Ammon's horn (tissue), 1 donor: Measurements from ENCODE around the gene DTNBP1.

ENCODE experiments used
- DNase-seq: peaks from one replicate; pipeline ENCODE4 v3.0.0-alpha.2; 2016; ENCODE audit warnings: low spot score

Gene DTNBP1

DNA sequence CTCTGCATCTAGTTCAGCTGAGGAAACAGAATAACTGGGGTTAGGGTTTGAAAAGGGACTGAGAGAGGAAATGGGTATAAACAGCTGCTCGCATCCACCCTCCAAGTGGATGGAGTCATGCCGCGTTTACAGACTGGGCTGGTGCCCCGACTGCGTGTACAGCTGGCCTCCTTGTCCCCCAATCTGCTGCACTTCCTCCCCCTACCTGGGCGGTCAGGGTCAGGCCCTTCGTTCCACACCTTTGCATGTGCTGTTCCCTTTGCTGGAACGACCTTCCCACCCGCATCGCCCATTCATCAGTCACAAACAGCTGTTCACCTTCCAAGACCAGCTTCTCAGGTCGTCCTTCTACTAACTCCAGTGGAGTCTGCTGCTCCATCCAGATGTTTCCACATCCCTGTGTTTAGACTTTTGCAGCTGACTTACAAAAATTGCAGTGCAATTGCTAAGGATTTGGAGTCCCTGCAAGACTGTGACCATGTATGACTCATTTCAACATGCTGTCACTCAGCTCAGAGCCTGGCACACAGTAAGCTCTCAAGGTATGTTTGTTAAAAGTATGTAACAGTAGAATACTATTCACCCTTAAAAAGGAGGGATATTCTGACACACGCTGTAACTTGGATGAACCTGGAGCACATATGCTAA, 129.3 kb downstream of the DTNBP1 start:
- no peak for DNase-seq

DNA sequence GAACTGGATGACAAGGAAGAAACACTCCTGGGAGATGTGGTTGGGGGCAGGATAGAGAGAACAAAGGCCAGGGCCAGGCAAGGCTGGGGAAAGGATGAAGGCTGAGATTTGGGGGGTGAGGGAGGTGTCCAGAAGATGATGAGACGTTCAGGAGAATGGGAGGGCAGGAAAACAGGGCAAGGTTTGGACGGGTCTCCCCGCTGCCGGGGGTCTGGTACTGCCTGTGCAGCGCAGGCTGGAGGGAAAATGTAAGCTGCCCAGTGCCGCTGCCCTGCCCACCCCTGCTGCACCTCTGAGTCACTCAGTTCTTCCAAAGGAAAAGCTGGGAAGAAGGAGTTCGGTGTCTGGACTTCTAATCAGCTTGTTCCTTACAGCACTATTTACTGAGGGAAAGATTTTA, 130.9 kb downstream of the DTNBP1 start:
- no peak for DNase-seq

DNA sequence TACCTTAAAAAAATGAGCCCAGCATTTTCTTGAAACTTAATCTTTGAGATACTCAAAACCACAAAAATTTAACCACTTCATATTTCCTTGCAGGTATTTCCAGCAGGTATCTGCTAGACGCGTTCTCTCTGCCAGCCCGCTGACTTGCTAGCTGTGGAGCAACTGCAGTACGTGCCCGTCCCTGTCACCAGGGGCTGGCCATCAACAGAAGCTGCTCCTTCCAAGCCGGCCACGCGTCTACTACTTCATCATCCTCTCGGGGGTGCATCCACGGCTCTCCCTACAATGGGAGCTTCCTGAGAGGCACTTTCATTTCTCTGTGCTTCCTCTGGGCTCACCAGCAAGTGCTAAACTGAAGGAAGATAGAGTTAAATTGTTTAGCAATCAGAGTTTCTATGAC, 132.4 kb downstream of the DTNBP1 start:
- no peak for DNase-seq

DNA sequence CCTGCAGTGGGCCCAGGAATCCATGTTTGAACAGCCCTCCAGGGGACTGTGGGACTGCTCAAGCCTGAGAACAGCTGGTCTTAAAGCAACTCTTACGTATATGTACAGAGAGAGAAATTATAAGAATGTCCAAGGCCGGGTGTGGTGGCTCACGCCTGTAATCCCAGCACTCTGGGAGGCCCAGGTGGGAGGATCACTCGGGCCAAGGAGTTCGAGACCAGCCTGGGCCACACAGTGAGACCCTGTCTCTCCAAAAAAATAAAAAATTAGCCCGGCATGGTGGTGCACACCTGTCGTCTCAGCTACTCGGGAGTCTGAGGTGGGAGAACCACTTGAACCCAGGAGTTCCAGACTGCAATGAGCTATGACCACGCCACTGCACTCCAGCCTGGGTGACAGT, 134.0 kb downstream of the DTNBP1 start:
- DNase-seq = no peak

DNA sequence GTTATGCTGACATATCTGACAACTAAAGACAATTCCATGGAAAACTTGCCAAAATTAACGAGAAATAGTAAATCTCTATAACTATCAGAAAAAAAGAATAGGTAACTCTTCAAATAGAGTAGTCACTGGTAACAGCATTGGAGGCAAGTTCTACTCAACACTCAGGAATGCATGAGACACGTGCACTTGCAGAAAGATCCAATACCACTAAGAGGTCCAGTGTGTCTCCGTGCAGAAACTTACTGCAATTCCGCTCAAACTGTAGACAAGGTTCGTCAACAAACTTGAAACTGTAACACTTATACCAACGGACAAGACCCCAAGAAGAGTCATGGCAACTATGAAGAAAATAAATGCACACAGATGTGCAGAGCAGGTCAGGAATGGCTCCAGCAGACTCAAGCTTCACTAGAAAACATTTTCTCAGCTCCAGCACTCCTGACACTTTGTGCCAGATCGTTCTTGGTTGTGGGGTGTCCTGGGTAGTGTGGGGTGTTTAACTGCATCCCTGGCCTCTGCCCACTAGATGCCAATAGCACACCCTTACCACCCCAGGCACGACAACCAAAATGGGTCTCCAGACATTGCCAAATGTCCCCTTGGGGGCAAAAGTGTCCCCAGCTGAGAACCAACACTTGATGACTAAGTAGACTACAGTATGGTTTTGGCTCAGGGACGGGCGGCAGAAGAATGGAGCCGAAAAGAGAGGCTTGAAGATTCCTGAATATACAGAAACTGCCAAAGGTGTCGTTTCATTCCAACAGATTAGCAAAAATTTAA, 134.8 kb downstream of the DTNBP1 start:
- no peak for DNase-seq

DNA sequence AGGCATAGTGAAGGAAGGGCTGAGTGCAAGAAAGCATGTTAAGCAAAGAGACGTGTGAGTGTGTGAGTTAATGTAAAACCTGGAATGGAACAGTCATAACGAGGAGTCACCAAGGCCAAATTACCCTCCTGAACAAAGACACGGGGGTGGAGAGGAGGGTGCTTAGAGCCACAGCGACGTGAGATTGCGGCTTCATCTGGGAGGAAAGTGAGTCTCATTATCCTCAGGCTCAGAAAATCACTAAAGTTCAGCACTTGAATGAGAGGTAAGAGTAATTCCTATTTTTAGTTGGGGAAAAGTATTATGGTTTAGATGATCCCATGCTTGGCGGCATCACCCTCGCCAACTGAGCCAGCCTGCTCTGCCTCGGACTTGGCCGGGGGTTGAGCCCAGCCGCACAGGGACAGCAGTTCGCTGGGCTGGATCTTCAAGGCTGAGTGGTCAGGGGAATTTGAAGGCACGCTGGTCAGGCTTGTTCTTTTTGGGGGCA, 136.6 kb downstream of the DTNBP1 start:
- no peak for DNase-seq

DNA sequence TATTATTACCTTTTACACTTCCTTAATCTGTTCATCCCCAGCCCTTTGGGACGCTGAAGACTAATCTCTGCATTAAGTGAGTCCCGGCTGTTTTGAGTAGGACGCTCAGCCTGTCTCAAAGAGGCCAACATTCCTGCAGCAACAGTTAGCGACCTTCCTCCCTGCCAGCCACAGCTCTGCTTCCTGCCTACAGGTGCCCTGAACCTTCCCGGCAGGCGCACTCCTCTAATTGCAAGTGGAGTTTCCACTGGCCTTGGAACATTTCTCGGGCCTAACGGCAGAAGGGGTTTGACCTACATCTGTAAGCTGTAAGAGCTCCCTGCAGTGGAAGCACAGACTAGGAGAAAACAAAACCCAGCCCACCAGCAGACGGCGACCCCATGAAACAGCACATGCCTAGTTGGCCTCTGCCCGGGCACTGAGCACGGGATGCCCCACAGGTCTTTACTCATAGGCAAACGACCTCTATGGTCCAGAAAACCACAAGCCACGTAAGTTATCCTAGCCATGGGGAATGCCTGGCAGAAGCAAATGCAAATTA, 137.9 kb downstream of the DTNBP1 start:
- DNase-seq = no peak

DNA sequence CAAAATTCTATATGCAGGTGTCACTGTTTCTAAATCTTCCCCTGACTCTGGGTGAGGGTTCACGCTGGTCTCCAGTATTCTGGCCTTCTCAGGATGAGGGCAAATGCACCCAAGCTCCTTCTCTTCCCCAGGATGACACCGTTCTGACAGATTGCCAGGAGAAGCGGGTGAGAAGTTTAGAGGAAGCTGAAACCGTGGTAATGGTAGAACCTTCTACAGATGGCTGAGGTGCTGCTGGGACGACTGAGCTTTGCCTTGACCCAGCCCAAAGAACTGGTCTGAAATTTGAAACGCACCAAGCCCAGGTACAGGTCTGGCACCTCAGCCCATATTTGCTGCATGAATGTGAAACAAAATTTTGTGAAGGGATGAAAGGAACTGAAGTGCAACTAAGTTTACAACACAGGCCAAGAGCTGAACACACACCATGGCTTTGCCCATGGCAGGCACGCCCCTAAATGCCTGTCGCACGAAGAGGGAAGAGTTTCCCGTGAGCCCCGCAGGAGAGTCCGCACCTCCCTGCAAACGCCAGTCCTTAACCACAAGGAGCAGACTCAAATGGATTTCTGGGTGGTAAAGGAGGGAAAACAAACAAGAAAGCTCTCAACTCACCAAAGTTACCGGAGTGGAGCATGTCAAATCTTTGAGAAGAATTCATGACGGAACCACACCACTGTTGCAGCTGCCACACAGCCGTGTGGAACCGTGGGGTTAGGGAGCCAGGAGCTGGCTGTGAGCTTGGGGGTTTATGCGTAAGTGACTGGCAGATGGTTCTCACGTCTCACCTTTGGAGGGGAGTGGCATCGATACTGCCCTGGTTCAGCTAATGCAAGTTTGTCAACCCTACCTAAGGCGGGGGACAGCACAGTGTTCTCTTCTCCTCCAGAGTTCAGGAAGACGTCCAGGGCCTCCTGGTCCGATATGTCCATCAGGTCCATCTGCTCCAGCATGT, 138.9 kb downstream of the DTNBP1 start:
- DNase-seq = no peak

DNA sequence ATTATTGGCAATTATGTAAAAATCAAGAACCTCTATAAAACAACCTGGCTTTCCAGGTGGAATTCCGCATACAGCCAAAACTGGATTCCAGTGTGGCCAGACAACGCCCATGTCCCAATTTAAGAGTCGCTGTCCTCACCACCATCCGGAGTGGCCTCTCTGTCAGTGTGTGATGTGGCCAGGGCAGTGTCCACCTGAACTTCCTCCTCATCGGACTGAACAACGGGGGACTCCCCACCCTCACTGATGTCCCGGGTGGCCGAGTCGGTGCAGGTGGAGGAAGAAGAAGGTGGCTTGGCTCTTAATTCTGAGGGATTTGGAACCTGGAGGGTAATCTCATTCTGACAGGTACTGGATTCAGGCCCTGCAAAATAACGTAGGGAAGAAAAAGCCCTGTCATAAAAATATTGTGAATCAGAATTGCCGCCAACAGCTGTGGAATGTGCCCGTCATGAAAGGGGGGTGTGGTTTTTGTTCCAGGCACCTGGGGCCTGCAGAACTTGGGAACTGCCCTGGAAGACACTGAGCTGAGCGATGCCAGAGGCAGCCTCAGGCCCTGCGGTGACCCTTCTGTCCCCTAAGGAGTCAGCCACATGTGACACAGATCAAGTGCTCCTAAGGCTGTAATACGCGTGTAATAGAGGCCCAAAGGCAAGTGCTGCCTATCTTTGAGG, 139.8 kb downstream of the DTNBP1 start:
- no peak for DNase-seq

DNA sequence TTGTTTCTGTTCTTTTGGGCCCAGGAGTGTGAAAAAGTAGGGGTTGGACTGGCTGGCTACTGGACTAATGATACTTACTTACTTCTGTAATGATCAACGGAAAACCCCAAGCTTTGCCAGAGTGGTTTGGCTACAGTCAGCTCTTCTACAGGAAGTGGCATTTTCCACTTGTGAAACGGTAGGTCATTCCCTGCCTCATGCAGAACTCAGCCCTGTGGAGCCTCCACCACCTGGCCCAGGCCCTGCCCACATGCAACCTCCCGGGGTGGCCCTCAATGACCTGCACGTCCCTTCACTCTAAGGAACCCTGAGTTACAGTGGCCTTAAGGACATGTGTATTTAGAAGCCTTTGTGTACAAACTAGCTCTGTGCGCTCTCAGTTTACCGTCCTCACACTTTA, 140.4 kb downstream of the DTNBP1 start:
- no peak for DNase-seq

DNA sequence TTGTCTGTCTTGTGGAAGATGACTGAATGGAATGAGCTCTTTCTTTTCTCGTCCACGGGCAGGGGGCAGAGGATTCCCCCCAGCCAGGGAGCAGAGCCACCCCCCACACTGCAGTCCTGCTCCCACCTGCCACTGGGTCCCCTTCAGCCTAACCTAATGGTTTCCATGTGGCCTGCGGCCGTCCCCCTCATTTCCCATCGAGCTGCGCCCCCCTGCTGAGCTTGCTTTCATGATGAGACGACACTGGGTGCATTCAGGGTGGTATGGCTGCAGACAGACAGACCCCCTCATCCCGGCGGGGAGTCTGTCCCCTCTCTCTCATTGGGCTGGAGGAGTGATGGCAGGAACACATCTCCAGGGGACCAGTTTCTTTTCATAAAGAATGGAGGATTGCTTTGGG, 140.8 kb downstream of the DTNBP1 start:
- DNase-seq = no peak

DNA sequence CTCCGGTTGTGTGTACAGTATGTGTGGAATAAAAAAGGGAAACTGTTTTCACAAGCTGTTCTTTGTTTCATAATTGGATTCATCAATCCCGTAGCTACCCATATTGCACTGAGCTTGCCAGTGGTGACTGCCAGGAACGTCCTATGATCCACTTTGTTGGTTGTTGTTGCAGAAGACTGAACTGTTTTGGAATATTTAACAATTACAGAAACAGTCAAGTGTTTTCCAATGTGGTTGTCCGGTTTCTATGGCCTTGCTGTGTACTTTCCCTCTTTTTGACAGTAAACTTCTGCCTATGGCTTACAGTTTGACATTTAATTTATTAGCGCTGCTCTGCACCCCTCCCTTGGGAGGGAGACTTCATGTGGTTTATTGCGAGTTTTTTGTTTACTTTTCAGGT, 141.2 kb downstream of the DTNBP1 start:
- DNase-seq = peak; percentile 80

DNA sequence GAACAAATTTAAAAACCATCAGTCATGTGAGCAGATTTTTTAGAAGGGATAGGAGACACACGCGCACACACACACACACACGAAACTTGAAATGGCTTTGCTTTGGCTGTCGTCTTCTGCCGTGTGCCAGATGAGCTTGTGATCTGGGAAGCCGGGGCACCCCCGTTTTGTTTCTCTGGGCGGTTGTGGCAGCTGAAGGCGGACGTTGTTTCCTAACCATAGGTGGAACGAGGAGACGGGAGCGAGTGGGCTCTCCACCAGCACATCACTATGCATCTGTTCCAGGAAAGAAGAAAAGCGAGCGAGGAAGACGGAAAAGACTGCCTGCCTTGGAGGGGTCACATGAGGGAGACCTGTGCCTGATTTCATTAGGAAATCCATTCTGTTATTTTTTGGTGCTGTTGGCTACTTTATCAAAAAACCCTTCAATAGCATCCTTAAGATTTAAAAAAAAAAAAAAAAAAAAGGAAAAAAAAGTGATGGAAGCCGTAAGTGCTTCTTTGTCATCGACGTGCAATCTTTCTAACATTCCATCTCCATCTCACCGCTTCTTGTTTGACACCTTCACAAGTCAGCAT, 142.1 kb downstream of the DTNBP1 start:
- DNase-seq = no peak

DNA sequence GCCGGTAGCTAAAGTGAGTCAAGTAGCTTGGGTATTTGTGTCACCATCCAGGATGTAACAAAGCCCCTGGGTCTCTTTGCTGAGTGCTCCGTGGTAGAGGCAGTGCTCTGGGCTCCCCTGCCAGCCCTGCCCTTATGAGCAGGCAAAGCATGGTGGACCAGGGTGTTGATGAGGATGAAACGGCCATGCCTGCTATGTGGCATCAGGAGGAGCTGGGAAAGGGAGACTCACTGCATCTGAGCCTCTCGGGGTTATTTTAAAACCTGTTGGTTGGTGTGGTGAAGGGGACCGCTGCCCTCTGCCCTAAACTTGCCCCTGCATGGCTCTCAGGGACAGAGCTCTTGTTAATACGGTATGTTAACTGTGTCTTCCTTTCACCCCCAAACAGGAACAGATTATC, 143.1 kb downstream of the DTNBP1 start:
- no peak for DNase-seq

DNA sequence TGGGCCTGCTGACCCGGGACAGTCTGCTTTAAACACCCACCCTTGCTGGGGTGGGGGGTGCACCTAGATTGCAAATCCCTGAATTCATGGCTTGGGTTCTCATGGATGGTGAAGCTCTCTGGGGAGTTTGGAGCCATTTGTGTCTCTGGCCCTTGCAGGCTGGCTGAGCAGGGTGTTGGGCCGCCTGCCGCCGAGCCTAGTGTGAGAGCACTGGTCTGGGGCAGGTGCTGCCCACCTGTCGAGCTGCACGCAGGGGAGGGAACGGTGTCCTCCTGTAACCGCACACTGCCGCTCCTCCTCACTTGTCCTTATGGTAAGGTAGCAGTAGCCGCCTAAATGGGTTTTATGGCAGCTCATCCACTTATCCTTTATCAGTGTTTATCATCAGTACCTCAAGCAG, 143.9 kb downstream of the DTNBP1 start:
- no peak for DNase-seq

DNA sequence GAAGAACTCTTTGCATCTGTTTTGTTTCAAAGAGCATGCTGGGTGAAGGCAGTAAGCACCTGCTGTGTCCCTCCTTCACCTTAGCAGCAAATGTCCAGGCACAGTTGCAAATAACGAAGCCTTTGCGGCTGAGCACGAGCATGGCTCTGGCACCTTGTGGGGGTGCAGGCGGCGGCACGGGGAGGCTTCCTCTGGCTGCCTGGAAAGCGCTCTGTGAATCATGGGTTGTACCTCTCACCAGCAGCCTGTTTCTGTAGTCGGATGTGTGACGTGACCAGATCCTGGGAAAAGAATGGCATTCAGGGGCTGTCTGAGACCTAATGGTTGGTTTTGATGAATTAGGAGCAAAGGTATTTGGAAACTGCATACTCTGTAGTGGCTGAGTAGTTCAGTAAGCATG, 144.8 kb downstream of the DTNBP1 start:
- DNase-seq = no peak

DNA sequence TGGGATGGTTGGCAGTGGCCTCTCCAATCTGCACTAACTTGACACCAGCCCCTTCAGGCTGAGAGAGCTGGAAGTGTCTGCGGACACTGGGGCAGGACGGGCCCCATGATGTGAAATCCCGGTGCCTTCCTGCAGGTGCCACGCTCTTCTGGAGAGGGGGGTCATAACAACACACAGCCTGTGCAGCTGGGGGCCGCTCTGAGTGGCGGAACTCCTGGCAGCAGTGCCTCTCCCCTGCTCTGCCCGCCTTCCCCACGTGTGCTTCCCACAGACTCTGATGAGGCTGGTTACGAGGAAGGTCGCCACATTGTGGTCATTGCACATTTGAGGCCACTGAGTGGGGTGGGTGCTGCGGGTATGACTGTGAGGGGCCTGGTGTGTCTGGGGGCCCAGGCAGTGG, 145.2 kb downstream of the DTNBP1 start:
- no peak for DNase-seq

DNA sequence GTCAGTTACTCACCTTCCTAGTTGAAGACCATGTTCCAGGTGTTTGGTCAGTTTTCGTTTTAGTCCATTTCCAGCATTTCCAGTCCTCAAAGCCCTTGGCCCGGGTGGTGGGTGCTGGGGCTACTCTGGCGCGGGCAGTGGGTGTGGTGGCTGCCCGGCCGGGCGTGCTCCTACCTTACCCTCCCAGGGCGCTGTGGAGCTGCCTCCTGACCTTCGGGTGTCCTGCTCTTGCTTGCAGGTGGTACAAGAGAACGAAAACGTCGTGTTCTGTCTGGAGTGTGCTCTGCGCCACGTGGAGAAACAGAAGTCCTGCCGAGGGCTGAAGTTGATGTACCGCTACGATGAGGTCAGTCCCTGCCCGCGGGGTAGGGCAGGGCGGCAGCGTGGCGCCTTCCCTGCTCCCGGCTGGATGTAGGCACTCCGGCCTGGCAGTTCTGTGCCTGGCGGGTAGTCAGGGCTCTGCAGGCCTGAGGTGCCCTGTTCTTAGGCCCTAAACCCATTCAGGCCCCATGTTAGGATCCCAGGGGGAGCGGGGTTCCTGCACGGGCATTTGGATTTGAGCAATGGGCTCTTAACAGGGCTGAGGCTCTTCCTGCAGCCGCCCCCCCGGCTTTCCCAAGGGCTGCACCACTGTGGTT, 145.8 kb downstream of the DTNBP1 start:
- DNase-seq = no peak

DNA sequence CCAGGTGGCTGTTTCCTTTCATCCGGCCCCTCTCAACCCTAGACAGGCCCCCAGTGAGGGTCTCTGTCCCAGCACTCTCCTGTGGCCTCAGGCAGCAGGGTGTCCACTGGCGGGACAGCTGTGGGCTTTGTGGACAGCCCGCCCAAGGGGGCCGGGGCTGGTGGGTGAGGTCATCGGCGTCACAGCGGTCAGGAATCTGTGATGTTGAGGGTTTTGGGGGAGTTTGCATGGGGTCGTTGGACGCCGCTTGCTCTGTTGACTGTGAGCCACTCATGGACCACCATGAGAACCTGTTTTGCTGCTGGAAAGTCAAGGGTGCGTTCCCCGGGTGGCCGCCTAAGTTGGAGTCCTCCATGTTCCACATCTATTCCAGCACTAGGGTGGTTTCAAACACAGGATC, 146.4 kb downstream of the DTNBP1 start:
- DNase-seq = no peak

DNA sequence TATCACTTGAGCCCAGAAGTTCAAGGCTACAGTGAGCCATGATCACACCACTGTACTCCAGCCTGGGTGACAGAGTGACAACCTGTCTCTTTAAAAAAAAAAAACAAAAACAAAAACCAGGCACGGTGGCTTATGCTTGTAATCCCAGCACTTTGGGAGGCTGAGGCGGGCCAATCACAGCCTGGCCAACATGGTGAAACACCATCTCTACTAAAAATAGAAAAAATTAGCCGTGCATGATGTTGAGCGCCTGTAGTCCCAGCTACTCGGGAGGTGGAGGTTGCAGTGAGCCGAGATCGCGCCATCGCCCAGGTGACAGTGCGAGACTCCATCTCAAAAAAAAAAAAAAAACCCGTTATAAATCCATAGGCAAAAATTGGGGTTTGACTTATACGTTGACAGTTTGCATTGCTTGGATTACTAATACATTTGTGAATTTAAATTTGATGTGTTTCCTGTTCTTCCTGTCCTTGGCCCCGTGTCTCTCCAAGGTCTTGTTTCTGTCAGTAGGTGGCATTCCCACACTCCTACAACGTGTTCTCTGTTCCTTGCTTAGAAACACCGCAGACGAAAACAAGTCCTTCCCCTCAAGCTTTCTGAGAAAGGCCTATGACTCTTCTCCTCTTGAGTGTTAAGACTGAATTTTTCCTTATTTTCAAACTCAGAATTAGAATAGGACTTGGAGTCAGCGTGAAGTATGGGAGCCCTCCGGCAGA, 147.0 kb downstream of the DTNBP1 start:
- DNase-seq = no peak
